ENCODE measurements around the gene POLDIP2. TPM values are rescaled to one million over a fixed set of nuclear protein-coding genes. Genes with fewer than 3 reads are reported as not detected.

Gene POLDIP2
- total RNA-seq, 1 donor from 2014 or later: 70.8 TPM

GRCh38 chr17:28338769-28339212, 18.5 kb downstream of the POLDIP2 start:
- intact Hi-C loops (cut with micrococcal nuclease): loop anchor here (5.0 to 10.0 kb wide), 3 partner anchors 111 to 1044 kb away; partner anchors contain the start of genes NUFIP2 and WSB1

GRCh38 chr17:28338056-28338768, 19.1 kb downstream of the POLDIP2 start:
- intact Hi-C loops (cut with micrococcal nuclease): loop anchor here (5.0 to 10.0 kb wide), 3 partner anchors 111 to 1043 kb away; partner anchors contain the start of genes NUFIP2 and WSB1

GRCh38 chr17:28335959-28336871, 21.1 kb downstream of the POLDIP2 start:
- intact Hi-C loops (cut with micrococcal nuclease): loop anchor here (1.0 to 10.0 kb wide), 14 partner anchors 17 to 1041 kb away; partner anchors contain the start of genes BLTP2, NUFIP2, POLDIP2 and PROCA1

GRCh38 chr17:28335201-28335958, 21.9 kb downstream of the POLDIP2 start, which contains the start of the genes IFT20 and TNFAIP1:
Gene IFT20, minus strand, starts transcription at chr17:28335472. Its CDS starts 3,487 bp downstream, at chr17:28331985.
Gene TNFAIP1, plus strand, starts transcription at chr17:28335761. Its CDS starts 3,761 bp downstream, at chr17:28339522.
- intact Hi-C loops (cut with micrococcal nuclease): loop anchor here (1.0 to 10.0 kb wide), 14 partner anchors 16 to 1041 kb away; partner anchors contain the start of genes BLTP2, NUFIP2, POLDIP2 and PROCA1

GRCh38 chr17:28334666-28335200, 22.6 kb downstream of the POLDIP2 start:
- intact Hi-C loops (cut with micrococcal nuclease): loop anchor here (1.0 to 10.0 kb wide), 14 partner anchors 15 to 1040 kb away; partner anchors contain the start of genes BLTP2, NUFIP2, POLDIP2 and PROCA1

- intact Hi-C loops (cut with micrococcal nuclease): loop anchor here (2.0 to 10.0 kb wide), 3 partner anchors 55 to 1039 kb away; partner anchors contain the start of genes NUFIP2 and WSB1
Measured at GRCh38 chr17:28334171-28334570, 23.2 kb downstream of the POLDIP2 start.

- intact Hi-C loops (cut with micrococcal nuclease): loop anchor here (10.0 kb wide), 2 partner anchors 962 to 1038 kb away; partner anchors contain the start of genes NUFIP2 and WSB1
Measured at GRCh38 chr17:28333083-28333746, 24.1 kb downstream of the POLDIP2 start.

- intact Hi-C loops (cut with micrococcal nuclease): loop anchor here (10.0 kb wide), 2 partner anchors 963 to 1037 kb away; partner anchors contain the start of genes NUFIP2 and WSB1
Measured at GRCh38 chr17:28331891-28332420, 25.4 kb downstream of the POLDIP2 start.

GRCh38 chr17:28330671-28331070, 26.7 kb downstream of the POLDIP2 start:
- intact Hi-C loops (cut with micrococcal nuclease): loop anchor here (10.0 kb wide), 2 partner anchors 964 to 1036 kb away; partner anchors contain the start of genes NUFIP2 and WSB1

- intact Hi-C loops (cut with micrococcal nuclease): no loop called here
Measured at GRCh38 chr17:28328325-28328724, 29.0 kb downstream of the POLDIP2 start.

- intact Hi-C loops (cut with micrococcal nuclease): no loop called here
Measured at GRCh38 chr17:28327709-28328108, 29.6 kb downstream of the POLDIP2 start.

GRCh38 chr17:28327031-28327607, 30.2 kb downstream of the POLDIP2 start:
- intact Hi-C loops (cut with micrococcal nuclease): no loop called here

GRCh38 chr17:28326114-28326513, 31.2 kb downstream of the POLDIP2 start:
- intact Hi-C loops (cut with micrococcal nuclease): no loop called here

GRCh38 chr17:28325211-28325610, 32.1 kb downstream of the POLDIP2 start:
- intact Hi-C loops (cut with micrococcal nuclease): no loop called here

- intact Hi-C loops (cut with micrococcal nuclease): no loop called here
Measured at GRCh38 chr17:28324781-28325180, 32.5 kb downstream of the POLDIP2 start.

GRCh38 chr17:28324267-28324745, 33.0 kb downstream of the POLDIP2 start:
- intact Hi-C loops (cut with micrococcal nuclease): no loop called here

- intact Hi-C loops (cut with micrococcal nuclease): no loop called here
Measured at GRCh38 chr17:28320215-28321061, 36.9 kb downstream of the POLDIP2 start.

- intact Hi-C loops (cut with micrococcal nuclease): loop anchor here (1.0 to 5.0 kb wide), 8 partner anchors 16 to 511 kb away; partner anchors contain the start of genes IFT20, POLDIP2, SARM1 and SPAG5
Measured at GRCh38 chr17:28319598-28319935, 37.8 kb downstream of the POLDIP2 start.
